HepG2 (cell line): ENCODE results near the gene ESRP2. TPM values are rescaled to one million over a fixed set of nuclear protein-coding genes. Genes with fewer than 3 reads are reported as not detected.

Source experiments
- ETV5 ChIP-seq: IDR thresholded peaks from 2 replicates; pipeline ENCODE4 v1.6.1; 2018; ENCODE audit warnings: missing biosample characterization, missing genetic modification reagents, inconsistent platforms, borderline replicate concordance
- JDP2 ChIP-seq: sonication (generic); formaldehyde crosslinking; IDR thresholded peaks from 2 replicates; pipeline ENCODE4 v1.8.1; 2022; ENCODE audit warnings: missing genetic modification reagents, borderline replicate concordance
- MAFK ChIP-seq, 2 experiments: IDR thresholded peaks in 1 of 2; conservative IDR thresholded peaks in 1 of 2; 2 replicates each; pipeline ENCODE4 v1.6.1; 2011; ENCODE audit warnings: improper control_type of control experiment in 2 of 2, low read length in 2 of 2
- NFRKB ChIP-seq: fragments of 450-650 bp; IDR thresholded peaks from 2 replicates; pipeline ENCODE4 v1.6.1; 2017
- SNAI1 ChIP-seq: sonication (generic); formaldehyde crosslinking; IDR thresholded peaks from 2 replicates; pipeline ENCODE4 v1.5.0; 2020; ENCODE audit warnings: mild to moderate bottlenecking, missing genetic modification reagents, borderline replicate concordance
- TBX2 ChIP-seq: sonication (generic); formaldehyde crosslinking; IDR thresholded peaks from 2 replicates; pipeline ENCODE4 v1.5.0; 2020; ENCODE audit warnings: missing genetic modification reagents, mild to moderate bottlenecking, borderline replicate concordance
- THYN1 ChIP-seq: sonication (generic); formaldehyde crosslinking; IDR thresholded peaks from 2 replicates; pipeline ENCODE4 v1.8.1; 2023; ENCODE audit warnings: low read depth, mild to moderate bottlenecking, moderate library complexity, missing genetic modification reagents, borderline replicate concordance
- ZNF670 ChIP-seq: sonication (generic); formaldehyde crosslinking; IDR thresholded peaks from 2 replicates; pipeline ENCODE4 v1.8.0; 2022; ENCODE audit warnings: mild to moderate bottlenecking, missing genetic modification reagents, borderline replicate concordance
- ZSCAN22 ChIP-seq: sonication (generic); formaldehyde crosslinking; IDR thresholded peaks from 2 replicates; pipeline ENCODE4 v1.4.0; 2020; ENCODE audit warnings: mild to moderate bottlenecking, missing genetic modification reagents
- polyA plus RNA-seq, 8 experiments: library from polyadenylated mRNA; depleted of rRNA in 3 of 8; stranded (reverse) in 7 of 8; unstranded in 1 of 8; fragments of >200 nt; fragmentation: Illumina TruSeq in 4 of 8; extraction: Trizol in 4 of 8; gene quantifications; 2 replicates each; pipeline versions ENCODE4 v1.2.1 to v1.2.3, GENCODE V29; 2011 to 2016; ENCODE audit warnings: low read depth in 4 of 8, missing spikeins in 1 of 8, mixed read lengths in 1 of 8; ENCODE audit not compliant: insufficient read depth in 1 of 8
- total RNA-seq, 5 experiments: library from RNA; depleted of rRNA; stranded (reverse); fragments of >200 nt; fragmentation: Illumina TruSeq; extraction: Trizol; gene quantifications; 2 replicates each; pipeline ENCODE4 v1.2.3, GENCODE V29; 2016; ENCODE audit warnings: low read depth in 1 of 5
- TF ChIP-seq, protein P1 (sequence below): sonication (generic); formaldehyde crosslinking; IDR thresholded peaks from 2 replicates; pipeline ENCODE4 v1.4.0; 2020; ENCODE audit warnings: mild to moderate bottlenecking, missing genetic modification reagents
- TF ChIP-seq, protein P2 (sequence below): sonication (generic); formaldehyde crosslinking; IDR thresholded peaks from 2 replicates; pipeline ENCODE4 v1.4.0; 2020; ENCODE audit warnings: mild to moderate bottlenecking, missing genetic modification reagents
- TF ChIP-seq, protein P3 (sequence below): sonication (generic); formaldehyde crosslinking; IDR thresholded peaks from 2 replicates; pipeline ENCODE4 v1.4.0; 2020; ENCODE audit warnings: missing genetic modification reagents
- TF ChIP-seq, protein P4 (sequence below): IDR thresholded peaks from 2 replicates; pipeline ENCODE4 v1.6.1; 2016; ENCODE audit warnings: mild to moderate bottlenecking
- TF ChIP-seq, protein P5 (sequence below): sonication (generic); formaldehyde crosslinking; IDR thresholded peaks from 2 replicates; pipeline ENCODE4 v1.4.0; 2020; ENCODE audit warnings: missing genetic modification reagents

The ESRP2 gene
- total and polyA plus RNA-seq, 2 of the 13 experiments (the other 11 are each of a cell fraction or from before 2014, with no cell fraction given): 21.1 to 32.4 TPM

DNA sequence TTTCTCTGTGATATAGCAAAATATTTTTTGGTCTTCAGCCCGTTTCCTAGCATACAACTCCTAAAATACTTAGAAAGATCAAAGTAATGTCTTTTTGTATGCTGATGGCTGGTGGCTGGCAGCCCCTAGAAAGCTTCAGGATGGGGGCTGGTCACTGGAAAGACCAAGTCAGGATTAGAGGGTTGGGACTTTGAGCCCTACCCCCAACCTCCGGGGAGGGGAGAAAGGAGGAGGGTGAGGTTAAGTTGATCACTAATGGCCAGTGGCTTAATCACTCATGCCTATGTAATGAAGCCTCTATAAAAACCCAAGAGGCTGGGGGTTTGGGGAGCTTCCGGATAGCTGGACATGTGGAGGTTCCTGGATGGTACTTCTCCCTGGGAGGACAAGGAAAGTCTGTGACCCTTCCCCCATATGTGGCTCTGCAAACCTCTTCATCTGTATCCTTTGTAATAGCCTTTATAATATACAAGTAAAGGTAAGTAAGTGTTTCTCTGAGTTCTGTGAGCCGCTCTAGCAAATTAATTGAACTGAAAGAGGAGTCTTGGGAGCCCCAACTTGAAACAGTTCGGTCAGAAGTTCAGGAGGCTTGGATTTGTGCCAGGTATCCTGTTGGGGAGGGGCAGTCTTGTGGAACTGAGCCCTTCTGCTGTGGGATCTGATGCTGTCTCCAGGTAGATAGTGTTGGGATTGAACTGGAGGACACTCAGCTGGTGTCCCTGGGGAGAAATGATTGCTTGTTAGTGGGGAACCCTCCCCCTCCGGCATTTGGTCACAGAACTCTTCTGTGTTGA lies 31.9 kb upstream of the ESRP2 start (continued):
- TF ChIP-seq THYN1 (CRISPR knock-in tag): no peak
- TF ChIP-seq TBX2: peak; percentile 47; the same call in 1 of the 2 replicates
- TF ChIP-seq, protein P1, sequence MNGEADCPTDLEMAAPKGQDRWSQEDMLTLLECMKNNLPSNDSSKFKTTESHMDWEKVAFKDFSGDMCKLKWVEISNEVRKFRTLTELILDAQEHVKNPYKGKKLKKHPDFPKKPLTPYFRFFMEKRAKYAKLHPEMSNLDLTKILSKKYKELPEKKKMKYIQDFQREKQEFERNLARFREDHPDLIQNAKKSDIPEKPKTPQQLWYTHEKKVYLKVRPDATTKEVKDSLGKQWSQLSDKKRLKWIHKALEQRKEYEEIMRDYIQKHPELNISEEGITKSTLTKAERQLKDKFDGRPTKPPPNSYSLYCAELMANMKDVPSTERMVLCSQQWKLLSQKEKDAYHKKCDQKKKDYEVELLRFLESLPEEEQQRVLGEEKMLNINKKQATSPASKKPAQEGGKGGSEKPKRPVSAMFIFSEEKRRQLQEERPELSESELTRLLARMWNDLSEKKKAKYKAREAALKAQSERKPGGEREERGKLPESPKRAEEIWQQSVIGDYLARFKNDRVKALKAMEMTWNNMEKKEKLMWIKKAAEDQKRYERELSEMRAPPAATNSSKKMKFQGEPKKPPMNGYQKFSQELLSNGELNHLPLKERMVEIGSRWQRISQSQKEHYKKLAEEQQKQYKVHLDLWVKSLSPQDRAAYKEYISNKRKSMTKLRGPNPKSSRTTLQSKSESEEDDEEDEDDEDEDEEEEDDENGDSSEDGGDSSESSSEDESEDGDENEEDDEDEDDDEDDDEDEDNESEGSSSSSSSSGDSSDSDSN (CRISPR knock-in tag): 0 out of 2 replicates have a peak, but pooled peaks have one; percentile 18
- TF ChIP-seq, protein P2, sequence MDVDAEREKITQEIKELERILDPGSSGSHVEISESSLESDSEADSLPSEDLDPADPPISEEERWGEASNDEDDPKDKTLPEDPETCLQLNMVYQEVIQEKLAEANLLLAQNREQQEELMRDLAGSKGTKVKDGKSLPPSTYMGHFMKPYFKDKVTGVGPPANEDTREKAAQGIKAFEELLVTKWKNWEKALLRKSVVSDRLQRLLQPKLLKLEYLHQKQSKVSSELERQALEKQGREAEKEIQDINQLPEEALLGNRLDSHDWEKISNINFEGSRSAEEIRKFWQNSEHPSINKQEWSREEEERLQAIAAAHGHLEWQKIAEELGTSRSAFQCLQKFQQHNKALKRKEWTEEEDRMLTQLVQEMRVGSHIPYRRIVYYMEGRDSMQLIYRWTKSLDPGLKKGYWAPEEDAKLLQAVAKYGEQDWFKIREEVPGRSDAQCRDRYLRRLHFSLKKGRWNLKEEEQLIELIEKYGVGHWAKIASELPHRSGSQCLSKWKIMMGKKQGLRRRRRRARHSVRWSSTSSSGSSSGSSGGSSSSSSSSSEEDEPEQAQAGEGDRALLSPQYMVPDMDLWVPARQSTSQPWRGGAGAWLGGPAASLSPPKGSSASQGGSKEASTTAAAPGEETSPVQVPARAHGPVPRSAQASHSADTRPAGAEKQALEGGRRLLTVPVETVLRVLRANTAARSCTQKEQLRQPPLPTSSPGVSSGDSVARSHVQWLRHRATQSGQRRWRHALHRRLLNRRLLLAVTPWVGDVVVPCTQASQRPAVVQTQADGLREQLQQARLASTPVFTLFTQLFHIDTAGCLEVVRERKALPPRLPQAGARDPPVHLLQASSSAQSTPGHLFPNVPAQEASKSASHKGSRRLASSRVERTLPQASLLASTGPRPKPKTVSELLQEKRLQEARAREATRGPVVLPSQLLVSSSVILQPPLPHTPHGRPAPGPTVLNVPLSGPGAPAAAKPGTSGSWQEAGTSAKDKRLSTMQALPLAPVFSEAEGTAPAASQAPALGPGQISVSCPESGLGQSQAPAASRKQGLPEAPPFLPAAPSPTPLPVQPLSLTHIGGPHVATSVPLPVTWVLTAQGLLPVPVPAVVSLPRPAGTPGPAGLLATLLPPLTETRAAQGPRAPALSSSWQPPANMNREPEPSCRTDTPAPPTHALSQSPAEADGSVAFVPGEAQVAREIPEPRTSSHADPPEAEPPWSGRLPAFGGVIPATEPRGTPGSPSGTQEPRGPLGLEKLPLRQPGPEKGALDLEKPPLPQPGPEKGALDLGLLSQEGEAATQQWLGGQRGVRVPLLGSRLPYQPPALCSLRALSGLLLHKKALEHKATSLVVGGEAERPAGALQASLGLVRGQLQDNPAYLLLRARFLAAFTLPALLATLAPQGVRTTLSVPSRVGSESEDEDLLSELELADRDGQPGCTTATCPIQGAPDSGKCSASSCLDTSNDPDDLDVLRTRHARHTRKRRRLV (CRISPR knock-in tag): 0 out of 2 replicates have a peak, but pooled peaks have one; percentile 41
- no peak for TF ChIP-seq JDP2 (CRISPR knock-in tag)
- TF ChIP-seq ZNF670 (CRISPR knock-in tag): no peak
- no peak for TF ChIP-seq ZSCAN22 (CRISPR knock-in tag)
- no peak for TF ChIP-seq NFRKB
- TF ChIP-seq ETV5 (CRISPR knock-in tag): peak; percentile 61; the same call in 1 of the 2 replicates
- peak; percentile 75; the same call in 1 of the 2 replicates for TF ChIP-seq SNAI1 (CRISPR knock-in tag)
- TF ChIP-seq, protein P3, sequence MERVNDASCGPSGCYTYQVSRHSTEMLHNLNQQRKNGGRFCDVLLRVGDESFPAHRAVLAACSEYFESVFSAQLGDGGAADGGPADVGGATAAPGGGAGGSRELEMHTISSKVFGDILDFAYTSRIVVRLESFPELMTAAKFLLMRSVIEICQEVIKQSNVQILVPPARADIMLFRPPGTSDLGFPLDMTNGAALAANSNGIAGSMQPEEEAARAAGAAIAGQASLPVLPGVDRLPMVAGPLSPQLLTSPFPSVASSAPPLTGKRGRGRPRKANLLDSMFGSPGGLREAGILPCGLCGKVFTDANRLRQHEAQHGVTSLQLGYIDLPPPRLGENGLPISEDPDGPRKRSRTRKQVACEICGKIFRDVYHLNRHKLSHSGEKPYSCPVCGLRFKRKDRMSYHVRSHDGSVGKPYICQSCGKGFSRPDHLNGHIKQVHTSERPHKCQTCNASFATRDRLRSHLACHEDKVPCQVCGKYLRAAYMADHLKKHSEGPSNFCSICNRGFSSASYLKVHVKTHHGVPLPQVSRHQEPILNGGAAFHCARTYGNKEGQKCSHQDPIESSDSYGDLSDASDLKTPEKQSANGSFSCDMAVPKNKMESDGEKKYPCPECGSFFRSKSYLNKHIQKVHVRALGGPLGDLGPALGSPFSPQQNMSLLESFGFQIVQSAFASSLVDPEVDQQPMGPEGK (CRISPR knock-in tag): peak; percentile 66
- TF ChIP-seq, protein P4, sequence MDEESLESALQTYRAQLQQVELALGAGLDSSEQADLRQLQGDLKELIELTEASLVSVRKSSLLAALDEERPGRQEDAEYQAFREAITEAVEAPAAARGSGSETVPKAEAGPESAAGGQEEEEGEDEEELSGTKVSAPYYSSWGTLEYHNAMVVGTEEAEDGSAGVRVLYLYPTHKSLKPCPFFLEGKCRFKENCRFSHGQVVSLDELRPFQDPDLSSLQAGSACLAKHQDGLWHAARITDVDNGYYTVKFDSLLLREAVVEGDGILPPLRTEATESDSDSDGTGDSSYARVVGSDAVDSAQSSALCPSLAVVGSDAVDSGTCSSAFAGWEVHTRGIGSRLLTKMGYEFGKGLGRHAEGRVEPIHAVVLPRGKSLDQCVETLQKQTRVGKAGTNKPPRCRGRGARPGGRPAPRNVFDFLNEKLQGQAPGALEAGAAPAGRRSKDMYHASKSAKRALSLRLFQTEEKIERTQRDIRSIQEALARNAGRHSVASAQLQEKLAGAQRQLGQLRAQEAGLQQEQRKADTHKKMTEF (CRISPR knock-in tag): peak; percentile 45; the same call in 1 of the 2 replicates
- TF ChIP-seq, protein P5, sequence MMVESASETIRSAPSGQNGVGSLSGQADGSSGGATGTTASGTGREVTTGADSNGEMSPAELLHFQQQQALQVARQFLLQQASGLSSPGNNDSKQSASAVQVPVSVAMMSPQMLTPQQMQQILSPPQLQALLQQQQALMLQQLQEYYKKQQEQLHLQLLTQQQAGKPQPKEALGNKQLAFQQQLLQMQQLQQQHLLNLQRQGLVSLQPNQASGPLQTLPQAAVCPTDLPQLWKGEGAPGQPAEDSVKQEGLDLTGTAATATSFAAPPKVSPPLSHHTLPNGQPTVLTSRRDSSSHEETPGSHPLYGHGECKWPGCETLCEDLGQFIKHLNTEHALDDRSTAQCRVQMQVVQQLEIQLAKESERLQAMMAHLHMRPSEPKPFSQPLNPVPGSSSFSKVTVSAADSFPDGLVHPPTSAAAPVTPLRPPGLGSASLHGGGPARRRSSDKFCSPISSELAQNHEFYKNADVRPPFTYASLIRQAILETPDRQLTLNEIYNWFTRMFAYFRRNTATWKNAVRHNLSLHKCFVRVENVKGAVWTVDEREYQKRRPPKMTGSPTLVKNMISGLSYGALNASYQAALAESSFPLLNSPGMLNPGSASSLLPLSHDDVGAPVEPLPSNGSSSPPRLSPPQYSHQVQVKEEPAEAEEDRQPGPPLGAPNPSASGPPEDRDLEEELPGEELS (CRISPR knock-in tag): peak; percentile 33; the same call in 1 of the 2 replicates
- no peak for TF ChIP-seq MAFK (conservative IDR thresholded peaks at IDR 0.05 in 1 of 2, IDR thresholded peaks at IDR 0.05 in 1 of 2; ENCODE audit: low read length in 2 of 2)
